Ishikawa (cell line): ENCODE results near the gene RIMBP3C.

ENCODE experiments used
- CEBPB ChIP-seq: IDR thresholded peaks from 2 replicates; pipeline ENCODE4 v1.6.1; 2012
- EGR1 ChIP-seq: IDR thresholded peaks from 2 replicates; pipeline ENCODE4 v1.6.1; 2012
- EP300 ChIP-seq: IDR thresholded peaks from 2 replicates; pipeline ENCODE4 v1.6.1; 2012; ENCODE audit warnings: borderline replicate concordance
- MAX ChIP-seq: IDR thresholded peaks from 2 replicates; pipeline ENCODE4 v1.6.1; 2012
- TAF1 ChIP-seq: IDR thresholded peaks from 2 replicates; pipeline ENCODE4 v1.6.1; 2012; ENCODE audit warnings: low read depth, mild to moderate bottlenecking

DNA sequence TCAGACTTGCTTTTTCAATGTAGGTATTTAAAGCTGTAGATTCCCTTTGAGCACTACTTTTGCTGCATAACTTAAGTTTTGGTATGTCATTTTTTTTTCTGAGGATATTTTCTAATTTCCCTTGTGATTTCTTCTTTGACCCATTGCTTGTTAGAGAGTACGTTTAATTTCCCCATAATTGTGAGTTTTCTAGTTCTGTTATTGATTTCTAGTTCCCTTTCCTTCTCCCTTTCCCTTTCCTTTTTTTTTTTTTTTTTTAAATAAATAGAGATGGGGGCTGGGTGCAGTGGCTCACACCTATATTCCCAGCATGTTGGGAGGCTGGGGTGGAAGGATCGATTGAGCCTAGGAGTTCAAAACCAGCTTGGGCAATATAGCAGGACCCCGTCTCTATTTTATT lies 47.0 kb upstream of the RIMBP3C start:
- no peak for TF ChIP-seq EGR1
- no peak for TF ChIP-seq CEBPB
- no peak for TF ChIP-seq TAF1
- TF ChIP-seq MAX = no peak
- TF ChIP-seq EP300 = no peak
